Right lung (tissue), 5 donors: ENCODE results near the gene APCDD1L. TPM values are rescaled to one million over a fixed set of nuclear protein-coding genes. Genes with fewer than 3 reads are reported as not detected.
"Not testable (repeated sequence)": the region's sequence is repeated elsewhere in the genome, so short reads cannot be mapped to it uniquely, and the experiment has no call there.

ENCODE experiments used
- DNase-seq, 2 donors: peaks; one replicate each; pipeline ENCODE4 v3.0.0-alpha.2; 2013
- polyA plus RNA-seq, 5 donors: library from polyadenylated mRNA; unstranded; fragments of 120-200 nt; gene quantifications; one replicate each; pipeline versions ENCODE4 v1.2.1 to v1.2.3, GENCODE V29; 2013; ENCODE audit warnings: inconsistent platforms in 1 of 5, low replicate concordance in 1 of 5; ENCODE audit not compliant: insufficient read length in 5 of 5, insufficient read depth in 1 of 5

APCDD1L gene
- polyA plus RNA-seq, 5 donors = 0.07 to 0.21 TPM; not detected in 3

GRCh38 chr20:58545565-58546415 is 30.6 kb upstream of the APCDD1L start:
- DNase-seq = no peak

GRCh38 chr20:58544891-58545290 is 29.7 kb upstream of the APCDD1L start:
- DNase-seq = no peak

GRCh38 chr20:58544286-58544685 is 29.1 kb upstream of the APCDD1L start:
- DNase-seq = no peak

GRCh38 chr20:58543274-58543673 is 28.1 kb upstream of the APCDD1L start:
- no peak for DNase-seq

- no peak for DNase-seq
Observed at GRCh38 chr20:58542411-58543095, 27.4 kb upstream of the APCDD1L start.

GRCh38 chr20:58542034-58542410 is 26.8 kb upstream of the APCDD1L start:
- not testable (repeated sequence) for DNase-seq

GRCh38 chr20:58538752-58539151 is 23.6 kb upstream of the APCDD1L start:
- no peak for DNase-seq

- DNase-seq = no peak
Observed at GRCh38 chr20:58537831-58538230, 22.6 kb upstream of the APCDD1L start.

- DNase-seq = no peak
Observed at GRCh38 chr20:58536289-58536688, 21.1 kb upstream of the APCDD1L start.

- DNase-seq = no peak
Observed at GRCh38 chr20:58531657-58532056, 16.5 kb upstream of the APCDD1L start.

GRCh38 chr20:58531063-58531462 is 15.9 kb upstream of the APCDD1L start:
- no peak for DNase-seq

GRCh38 chr20:58528412-58528811 is 13.2 kb upstream of the APCDD1L start:
- no peak for DNase-seq

GRCh38 chr20:58526411-58526810 is 11.2 kb upstream of the APCDD1L start:
- no peak for DNase-seq

GRCh38 chr20:58524814-58525213 is 9.6 kb upstream of the APCDD1L start:
- no peak for DNase-seq

- no peak for DNase-seq
Observed at GRCh38 chr20:58523971-58524315, 8.7 kb upstream of the APCDD1L start.

- DNase-seq = no peak
Observed at GRCh38 chr20:58523072-58523970, 8.1 kb upstream of the APCDD1L start.

GRCh38 chr20:58522666-58523065 is 7.5 kb upstream of the APCDD1L start:
- DNase-seq = no peak

GRCh38 chr20:58521763-58522162 is 6.6 kb upstream of the APCDD1L start:
- DNase-seq = no peak

GRCh38 chr20:58519940-58520712 is 4.9 kb upstream of the APCDD1L start:
- no peak for DNase-seq

GRCh38 chr20:58518896-58519593 is 3.8 kb upstream of the APCDD1L start:
- DNase-seq = no peak

GRCh38 chr20:58518387-58518786 is 3.2 kb upstream of the APCDD1L start:
- DNase-seq = no peak
